ENCODE measurements around the gene CYP27B1.

DNA sequence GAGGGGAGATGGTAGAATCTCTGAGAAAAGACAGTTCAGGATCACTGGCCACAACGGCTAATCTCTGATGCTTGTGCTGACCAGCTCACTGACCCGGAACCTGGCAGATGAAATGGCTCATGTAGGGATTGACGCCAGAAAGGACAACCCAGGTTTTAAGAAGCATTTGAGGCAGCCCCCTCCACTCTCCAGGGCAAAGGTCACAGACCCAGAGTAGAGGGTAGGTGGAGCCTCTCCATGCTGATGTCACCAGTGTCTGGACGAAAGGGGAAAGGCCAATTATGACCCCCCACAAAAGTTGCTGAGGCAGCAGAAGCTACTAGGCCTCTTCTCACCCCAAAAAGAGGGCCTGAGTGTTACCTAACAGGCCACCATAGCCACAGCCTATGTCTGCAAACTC is 3.9 kb upstream of the CYP27B1 start:
- TF ChIP-seq, protein P1, sequence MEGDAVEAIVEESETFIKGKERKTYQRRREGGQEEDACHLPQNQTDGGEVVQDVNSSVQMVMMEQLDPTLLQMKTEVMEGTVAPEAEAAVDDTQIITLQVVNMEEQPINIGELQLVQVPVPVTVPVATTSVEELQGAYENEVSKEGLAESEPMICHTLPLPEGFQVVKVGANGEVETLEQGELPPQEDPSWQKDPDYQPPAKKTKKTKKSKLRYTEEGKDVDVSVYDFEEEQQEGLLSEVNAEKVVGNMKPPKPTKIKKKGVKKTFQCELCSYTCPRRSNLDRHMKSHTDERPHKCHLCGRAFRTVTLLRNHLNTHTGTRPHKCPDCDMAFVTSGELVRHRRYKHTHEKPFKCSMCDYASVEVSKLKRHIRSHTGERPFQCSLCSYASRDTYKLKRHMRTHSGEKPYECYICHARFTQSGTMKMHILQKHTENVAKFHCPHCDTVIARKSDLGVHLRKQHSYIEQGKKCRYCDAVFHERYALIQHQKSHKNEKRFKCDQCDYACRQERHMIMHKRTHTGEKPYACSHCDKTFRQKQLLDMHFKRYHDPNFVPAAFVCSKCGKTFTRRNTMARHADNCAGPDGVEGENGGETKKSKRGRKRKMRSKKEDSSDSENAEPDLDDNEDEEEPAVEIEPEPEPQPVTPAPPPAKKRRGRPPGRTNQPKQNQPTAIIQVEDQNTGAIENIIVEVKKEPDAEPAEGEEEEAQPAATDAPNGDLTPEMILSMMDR (IDR thresholded peaks at IDR 0.05 in 2 of 3, conservative IDR thresholded peaks at IDR 0.05 in 1 of 3; ENCODE audit: borderline replicate concordance in 1 of 3, insufficient read depth in 1 of 3, low read depth in 2 of 3, low read length in 2 of 3) = no peak
- TF ChIP-seq JUND (IDR thresholded peaks at IDR 0.05) (no peak), EGR1 (IDR thresholded peaks at IDR 0.05; ENCODE audit: low read depth) (no peak), ZNF274 (IDR thresholded peaks at IDR 0.05; ENCODE audit: low read depth, low read length) (no peak)
- TF ChIP-seq, protein P2, sequence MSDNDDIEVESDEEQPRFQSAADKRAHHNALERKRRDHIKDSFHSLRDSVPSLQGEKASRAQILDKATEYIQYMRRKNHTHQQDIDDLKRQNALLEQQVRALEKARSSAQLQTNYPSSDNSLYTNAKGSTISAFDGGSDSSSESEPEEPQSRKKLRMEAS (IDR thresholded peaks at IDR 0.05) = no peak

All from HCT116 (cell line).